SK-N-SH (cell line): Measurements from ENCODE around the gene RAB7B. TPM values are rescaled to one million over a fixed set of nuclear protein-coding genes. Genes with fewer than 3 reads are reported as not detected.

Experiments used
- CTCF ChIA-PET: fragments of 300-600, 350-600 bp; formaldehyde crosslinking; extraction: SDS; loops from one replicate; lab custom pipeline; 2021; lab: Yijun Ruan, JAX
- POLR2A ChIA-PET: fragments of 350-600 bp; sonication (Branson Sonifier 250); formaldehyde crosslinking; extraction: SDS; loops from one replicate; lab custom pipeline; 2020; ENCODE audit warnings: antibody characterized with exemption, inconsistent platforms; lab: Yijun Ruan, JAX
- DNase-seq: peaks from one replicate; pipeline ENCODE4 v3.0.0; 2012
- H2AFZ ChIP-seq: fragments of 200-600 bp; sonication (generic); 2 replicates; pipeline ENCODE4 v1.8.1; 2016; ENCODE audit warnings: antibody characterized with exemption, mild to moderate bottlenecking, low read depth
- H3F3A ChIP-seq: fragments of 200-600 bp; sonication (generic); replicated peaks from 2 replicates; pipeline ENCODE3; 2016; ENCODE audit warnings: antibody characterized with exemption, mild to moderate bottlenecking; ENCODE audit not compliant: insufficient read depth
- H3K27ac ChIP-seq, 2 experiments: fragments of 200-500 bp in 1 of 2; fragments of 200-600 bp in 1 of 2; sonication (Bioruptor generic) in 1 of 2; sonication (generic), shearing (Covaris generic) in 1 of 2; 2 replicates each; pipeline versions ENCODE4 v1.5.1 to v1.6.1; 2014 to 2016; ENCODE audit warnings: low read depth in 2 of 2, inconsistent platforms in 1 of 2, low read length in 1 of 2, mild to moderate bottlenecking in 1 of 2, mixed read lengths in 1 of 2
- H3K27me3 ChIP-seq: fragments of 200-600 bp; sonication (generic), shearing (Covaris generic); 2 replicates; pipeline ENCODE4 v1.6.1; 2016; ENCODE audit warnings: mixed run types; ENCODE audit not compliant: insufficient read depth
- H3K36me3 ChIP-seq, 2 experiments: fragments of 200-500 bp in 1 of 2; fragments of 200-600 bp in 1 of 2; sonication (Bioruptor generic) in 1 of 2; sonication (generic) in 1 of 2; replicated peaks in 1 of 2; 2 replicates each; pipeline versions ENCODE3 to v1.5.1; 2014 to 2016; ENCODE audit warnings: low read length in 1 of 2, mild to moderate bottlenecking in 1 of 2; ENCODE audit not compliant: insufficient read depth in 2 of 2, control insufficient read depth in 1 of 2
- H3K4me1 ChIP-seq, 2 experiments: fragments of 200-500 bp in 1 of 2; fragments of 200-600 bp in 1 of 2; sonication (Bioruptor generic) in 1 of 2; sonication (generic), shearing (Covaris generic) in 1 of 2; 2 replicates each; pipeline versions ENCODE4 v1.5.1 to v1.6.1; 2014 to 2016; ENCODE audit warnings: low read depth in 1 of 2, low read length in 1 of 2, mixed run types in 1 of 2; ENCODE audit not compliant: insufficient read depth in 2 of 2, control insufficient read depth in 1 of 2
- H3K4me2 ChIP-seq: fragments of 200-600 bp; sonication (generic), shearing (Covaris generic); 2 replicates; pipeline ENCODE4 v1.6.1; 2017; ENCODE audit warnings: mixed run types
- H3K4me3 ChIP-seq, 2 experiments: fragments of 200-500 bp in 1 of 2; fragments of 200-600 bp in 1 of 2; sonication (Bioruptor generic) in 1 of 2; sonication (generic), shearing (Covaris generic) in 1 of 2; 2 replicates each; pipeline versions ENCODE4 v1.5.1 to v1.8.1; 2014 to 2016; ENCODE audit warnings: low read depth in 2 of 2, inconsistent platforms in 1 of 2, low read length in 1 of 2, mild to moderate bottlenecking in 1 of 2, mixed read lengths in 1 of 2, moderate library complexity in 1 of 2
- H3K79me2 ChIP-seq: fragments of 200-600 bp; sonication (generic); 2 replicates; pipeline ENCODE4 v1.8.1; 2017; ENCODE audit warnings: mild to moderate bottlenecking; ENCODE audit not compliant: insufficient read depth
- H3K9ac ChIP-seq: fragments of 200-600 bp; sonication (generic); 2 replicates; pipeline ENCODE4 v1.6.1; 2017; ENCODE audit warnings: mixed run types
- H3K9me2 ChIP-seq: fragments of 200-600 bp; sonication (generic); 2 replicates; pipeline ENCODE4 v1.6.1; 2017; ENCODE audit warnings: mixed run types
- H3K9me3 ChIP-seq: fragments of 200-600 bp; sonication (generic); 2 replicates; pipeline ENCODE4 v1.6.1; 2017; ENCODE audit warnings: mixed run types, mild to moderate bottlenecking, moderate library complexity
- H4K20me1 ChIP-seq: fragments of 200-600 bp; sonication (generic); 2 replicates; pipeline ENCODE4 v1.6.1; 2017; ENCODE audit warnings: mild to moderate bottlenecking, mixed run types; ENCODE audit not compliant: insufficient read depth
- FOSL2 ChIP-seq: IDR thresholded peaks from 2 replicates; pipeline ENCODE4 v1.4.0; 2012; ENCODE audit warnings: low read depth, mild to moderate bottlenecking, moderate library complexity, borderline replicate concordance
- FOXM1 ChIP-seq: IDR thresholded peaks from 2 replicates; pipeline ENCODE4 v1.4.0; 2012; ENCODE audit warnings: low read depth, mild to moderate bottlenecking
- GATA2 ChIP-seq: sonication (generic); formaldehyde crosslinking; IDR thresholded peaks from 2 replicates; pipeline ENCODE4 v1.5.0; 2020; ENCODE audit warnings: mild to moderate bottlenecking, missing genetic modification reagents
- IRF3 ChIP-seq: fragments of 150-350 bp; IDR thresholded peaks from 2 replicates; pipeline ENCODE4 v1.6.1; 2016; ENCODE audit warnings: mild to moderate bottlenecking, low read depth, low read length
- NFIC ChIP-seq: IDR thresholded peaks from 2 replicates; pipeline ENCODE4 v1.4.0; 2012; ENCODE audit warnings: borderline replicate concordance
- POLR2AphosphoS5 ChIP-seq: IDR thresholded peaks from 2 replicates; pipeline ENCODE4 v1.6.1; 2012; ENCODE audit warnings: low read depth, low read length
- RAD21 ChIP-seq: IDR thresholded peaks from 2 replicates; pipeline ENCODE4 v1.6.1; 2012; ENCODE audit warnings: mild to moderate bottlenecking, low read length
- RCOR1 ChIP-seq: fragments of 150-350 bp; IDR thresholded peaks from 2 replicates; pipeline ENCODE4 v1.6.1; 2017; ENCODE audit warnings: antibody characterized with exemption, low read length
- REST ChIP-seq: IDR thresholded peaks from 2 replicates; pipeline ENCODE4 v1.6.1; 2012; ENCODE audit warnings: mild to moderate bottlenecking, low read depth, low read length, moderate library complexity
- SMC3 ChIP-seq: IDR thresholded peaks from 2 replicates; pipeline ENCODE4 v1.6.1; 2012; ENCODE audit warnings: low read depth, low read length, improper control_type of control experiment
- WGBS: methylation state at CpG from one replicate; pipeline ENCODE4 v1.1.6; 2017; ENCODE audit warnings: low lambda C conversion rate; 5-methylcytosine and 5-hydroxymethylcytosine counted together
- polyA plus RNA-seq, 3 experiments: library from polyadenylated mRNA; depleted of rRNA; stranded (reverse); fragments of >200 nt; gene quantifications; 2 replicates each; pipeline ENCODE4 v1.2.3, GENCODE V29; 2012

Gene RAB7B
- polyA plus RNA-seq, 1 of the 3 experiments (the other 2 are of a cell fraction), result 0.15 TPM

- 81% methylated on average over 8 of the region's 8 CpGs for WGBS
- Histone ChIP-seq H3F3A (peaks cover 10% of the 10 kb centered on the region), H4K20me1 (no peaks in the 10 kb centered on the region), H3K9ac (no peak overlapping the region), H3K79me2 (no peaks in the 10 kb centered on the region), H3K4me2 (no peak overlapping the region), H3K9me3 (no peaks in the 10 kb centered on the region), H2AFZ (no peak overlapping the region), H3K27me3 (peaks cover 7% of the 10 kb centered on the region; the same call in 1 of the 2 replicates), H3K27ac (no peak overlapping the region), H3K4me3 (no peak overlapping the region), H3K9me2 (no peaks in the 10 kb centered on the region), H3K4me1 (peaks cover 0 to 16% of the 10 kb centered on the region in 2 experiments; a peak in 2 of 4 replicates), H3K36me3 (no peaks in the 10 kb centered on the region)
- TF ChIP-seq FOSL2 (no peak), POLR2AphosphoS5 (no peak)
- DNase-seq, result no peak
- POLR2A ChIA-PET, result no interaction called here
- CTCF ChIA-PET, result interaction anchor here (0.9 to 1.7 kb wide), 3 partner anchors 25 to 87 kb away, joined by 3 to 5 read pairs (median 3); no protein-coding TSS in a partner anchor
These were observed 2.6 kb upstream of the RAB7B start for GRCh38 chr1:206005778-206006180.

GRCh38 chr1:206005234-206005633 lies 2.0 kb upstream of the RAB7B start:
- Histone ChIP-seq H3F3A (peaks cover 10% of the 10 kb centered on the region), H3K9ac (no peak overlapping the region), H3K4me2 (no peak overlapping the region), H3K79me2 (no peaks in the 10 kb centered on the region), H3K27ac (no peak overlapping the region), H3K4me1 (peaks cover 0 to 17% of the 10 kb centered on the region in 2 experiments; a peak in 2 of 4 replicates), H3K9me2 (no peaks in the 10 kb centered on the region), H3K9me3 (no peaks in the 10 kb centered on the region), H3K27me3 (peaks cover 2% of the 10 kb centered on the region; the same call in 1 of the 2 replicates), H4K20me1 (no peaks in the 10 kb centered on the region), H2AFZ (no peak overlapping the region), H3K36me3 (no peaks in the 10 kb centered on the region), H3K4me3 (no peak overlapping the region)
- POLR2A ChIA-PET, result no interaction called here
- no peak for DNase-seq
- 89% methylated on average over 7 of the region's 7 CpGs for WGBS
- CTCF ChIA-PET, result interaction anchor here (1.7 kb wide), 1 partner anchor 28 kb away, joined by 5 read pairs; no protein-coding TSS in a partner anchor
- TF ChIP-seq RCOR1 (no peak), FOXM1 (no peak), NFIC (no peak), GATA2 (CRISPR knock-in tag) (no peak), IRF3 (no peak), SMC3 (no peak), REST (no peak), FOSL2 (no peak), RAD21 (no peak)
